ENCODE measurements around the gene ADGRV1.

ADGRV1 gene

DNA sequence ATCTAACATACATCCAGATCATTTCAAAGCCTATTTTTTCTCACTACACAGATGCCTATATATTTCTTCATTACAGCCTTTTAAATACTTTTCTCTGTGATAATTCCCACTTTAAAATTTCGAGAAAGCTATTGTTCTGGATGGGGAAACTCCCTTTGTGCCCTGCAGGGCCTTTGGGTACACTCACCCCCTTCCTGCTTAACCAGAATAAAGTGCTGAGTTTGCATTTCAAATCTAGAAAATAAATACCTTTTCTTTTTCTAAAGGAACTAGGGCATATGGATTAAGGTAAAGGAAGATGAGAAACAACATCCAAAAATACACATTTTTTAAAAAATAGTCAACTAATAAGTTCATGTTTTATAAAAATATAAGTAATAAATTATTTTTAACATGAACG is 323.9 kb downstream of the ADGRV1 start:
- TF ChIP-seq, protein P1, sequence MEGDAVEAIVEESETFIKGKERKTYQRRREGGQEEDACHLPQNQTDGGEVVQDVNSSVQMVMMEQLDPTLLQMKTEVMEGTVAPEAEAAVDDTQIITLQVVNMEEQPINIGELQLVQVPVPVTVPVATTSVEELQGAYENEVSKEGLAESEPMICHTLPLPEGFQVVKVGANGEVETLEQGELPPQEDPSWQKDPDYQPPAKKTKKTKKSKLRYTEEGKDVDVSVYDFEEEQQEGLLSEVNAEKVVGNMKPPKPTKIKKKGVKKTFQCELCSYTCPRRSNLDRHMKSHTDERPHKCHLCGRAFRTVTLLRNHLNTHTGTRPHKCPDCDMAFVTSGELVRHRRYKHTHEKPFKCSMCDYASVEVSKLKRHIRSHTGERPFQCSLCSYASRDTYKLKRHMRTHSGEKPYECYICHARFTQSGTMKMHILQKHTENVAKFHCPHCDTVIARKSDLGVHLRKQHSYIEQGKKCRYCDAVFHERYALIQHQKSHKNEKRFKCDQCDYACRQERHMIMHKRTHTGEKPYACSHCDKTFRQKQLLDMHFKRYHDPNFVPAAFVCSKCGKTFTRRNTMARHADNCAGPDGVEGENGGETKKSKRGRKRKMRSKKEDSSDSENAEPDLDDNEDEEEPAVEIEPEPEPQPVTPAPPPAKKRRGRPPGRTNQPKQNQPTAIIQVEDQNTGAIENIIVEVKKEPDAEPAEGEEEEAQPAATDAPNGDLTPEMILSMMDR (IDR thresholded peaks at IDR 0.05; ENCODE audit: borderline replicate concordance, control extremely low read depth, extremely low read depth, insufficient read depth, missing control alignments) = no peak
- no peak for DNase-seq (ENCODE audit: low spot score)
- in situ Hi-C loops (cut with MboI; ENCODE audit: low sequenced_read_pairs, unreplicated experiment) = no loop called here

DNA sequence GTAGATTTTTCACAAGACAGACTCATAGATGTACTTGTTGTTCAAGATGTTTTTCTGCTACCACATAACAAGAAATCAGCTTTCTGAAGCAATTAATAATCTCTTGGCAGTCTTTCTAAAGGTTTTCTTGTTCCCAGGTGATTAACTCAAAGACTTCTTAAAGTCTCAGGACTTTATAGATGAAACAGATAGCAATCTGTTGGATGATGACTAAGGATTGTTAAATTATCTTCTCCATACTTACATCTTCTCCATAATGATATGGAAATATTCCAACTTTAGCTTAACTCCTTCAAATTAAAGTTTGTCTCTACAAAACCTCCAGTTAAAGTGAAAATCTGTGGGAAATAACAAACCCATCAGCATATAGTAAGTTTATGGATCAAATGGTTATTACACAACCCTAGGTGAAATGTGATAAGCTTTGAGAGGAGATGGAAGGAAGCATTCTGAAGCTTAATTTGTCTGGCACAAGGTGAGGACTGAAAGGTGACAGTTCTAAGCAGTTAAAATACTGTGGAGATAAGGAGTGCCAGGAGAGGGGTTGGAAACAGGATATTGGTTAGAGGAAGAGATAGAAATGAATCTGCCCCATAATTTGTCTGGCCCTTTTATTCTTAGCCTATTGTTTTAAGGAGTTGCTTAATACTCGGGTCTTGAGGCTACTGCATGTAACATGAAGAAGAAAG is 326.7 kb downstream of the ADGRV1 start:
- in situ Hi-C loops (cut with MboI; ENCODE audit: low sequenced_read_pairs, unreplicated experiment) = no loop called here
- no peak for DNase-seq (ENCODE audit: low spot score)
- TF ChIP-seq, protein P1 (IDR thresholded peaks at IDR 0.05; ENCODE audit: borderline replicate concordance, control extremely low read depth, extremely low read depth, insufficient read depth, missing control alignments) = no peak

DNA sequence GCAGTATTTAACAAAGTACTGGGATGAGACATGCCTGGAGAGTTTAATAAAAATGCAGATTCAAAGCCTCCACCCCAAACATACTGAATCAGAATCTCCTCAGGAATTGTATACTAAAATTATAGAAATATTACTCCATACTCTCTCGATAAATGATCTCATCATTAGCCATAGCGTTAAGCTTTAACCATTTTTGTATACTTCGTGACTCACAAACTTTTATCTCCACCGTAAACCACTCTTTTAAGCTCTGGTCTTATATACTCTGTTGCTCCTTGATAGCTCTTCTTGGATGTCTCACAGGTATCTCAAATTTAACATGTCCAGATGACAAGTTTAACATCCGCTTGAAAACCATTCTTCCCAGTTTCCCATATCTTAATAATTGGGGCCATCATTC is 327.8 kb downstream of the ADGRV1 start:
- DNase-seq (ENCODE audit: low spot score) = no peak
- in situ Hi-C loops (cut with MboI; ENCODE audit: low sequenced_read_pairs, unreplicated experiment) = no loop called here
- TF ChIP-seq, protein P1 (IDR thresholded peaks at IDR 0.05; ENCODE audit: borderline replicate concordance, control extremely low read depth, extremely low read depth, insufficient read depth, missing control alignments) = no peak

DNA sequence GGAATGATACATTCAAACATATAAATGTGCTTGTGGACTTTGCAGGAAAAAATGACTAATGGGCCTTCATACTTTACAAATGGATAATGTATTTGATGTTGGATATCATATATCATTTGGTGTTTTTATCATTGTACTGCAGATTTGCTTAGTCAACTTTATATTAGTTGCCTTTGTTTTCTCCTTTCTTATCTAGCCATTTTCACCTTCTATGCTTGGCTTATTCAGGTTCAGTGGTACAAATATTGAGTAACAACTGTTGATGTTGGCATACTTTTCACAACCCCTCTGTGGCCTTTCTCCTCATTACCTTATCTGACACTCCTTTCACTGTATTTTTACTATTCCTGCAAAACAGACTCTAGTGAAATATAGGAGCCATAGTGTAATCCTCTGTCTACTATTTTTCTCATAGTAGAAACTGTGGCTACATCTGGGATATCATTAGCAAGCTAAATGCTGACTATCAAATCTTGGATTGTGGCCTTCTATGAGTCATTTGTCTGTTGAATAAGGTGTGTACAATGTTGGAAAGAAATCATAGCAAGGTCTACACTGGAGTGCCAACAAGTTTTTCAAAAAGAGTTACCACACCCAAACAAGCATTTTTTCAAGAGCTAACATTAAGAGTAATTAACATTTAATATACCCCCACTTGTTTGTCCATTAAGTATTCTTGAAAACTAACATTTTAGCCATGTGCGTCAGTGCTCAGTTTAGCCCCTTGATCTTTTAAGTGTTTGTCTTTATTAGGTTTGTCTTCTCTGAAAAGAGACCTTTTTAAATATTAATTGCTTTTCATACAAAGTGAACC is 330.1 kb downstream of the ADGRV1 start:
- DNase-seq (ENCODE audit: low spot score) = no peak
- TF ChIP-seq, protein P1 (IDR thresholded peaks at IDR 0.05; ENCODE audit: borderline replicate concordance, control extremely low read depth, extremely low read depth, insufficient read depth, missing control alignments) = no peak
- in situ Hi-C loops (cut with MboI; ENCODE audit: low sequenced_read_pairs, unreplicated experiment) = no loop called here

DNA sequence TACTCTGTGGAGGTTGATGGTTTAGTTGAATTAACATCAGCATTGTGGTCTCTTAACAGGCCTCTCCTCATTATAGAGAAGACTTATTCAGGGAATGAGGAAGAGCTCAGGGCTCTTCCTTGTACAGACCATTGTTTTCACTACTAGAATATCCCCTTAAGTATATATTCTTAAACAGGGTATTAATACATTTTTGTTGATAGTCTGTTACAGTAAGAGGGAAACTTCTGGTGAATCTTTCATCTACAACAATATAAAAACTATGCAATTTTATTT is 330.7 kb downstream of the ADGRV1 start:
- TF ChIP-seq, protein P1 (IDR thresholded peaks at IDR 0.05; ENCODE audit: borderline replicate concordance, control extremely low read depth, extremely low read depth, insufficient read depth, missing control alignments) = no peak
- in situ Hi-C loops (cut with MboI; ENCODE audit: low sequenced_read_pairs, unreplicated experiment) = no loop called here
- no peak for DNase-seq (ENCODE audit: low spot score)

DNA sequence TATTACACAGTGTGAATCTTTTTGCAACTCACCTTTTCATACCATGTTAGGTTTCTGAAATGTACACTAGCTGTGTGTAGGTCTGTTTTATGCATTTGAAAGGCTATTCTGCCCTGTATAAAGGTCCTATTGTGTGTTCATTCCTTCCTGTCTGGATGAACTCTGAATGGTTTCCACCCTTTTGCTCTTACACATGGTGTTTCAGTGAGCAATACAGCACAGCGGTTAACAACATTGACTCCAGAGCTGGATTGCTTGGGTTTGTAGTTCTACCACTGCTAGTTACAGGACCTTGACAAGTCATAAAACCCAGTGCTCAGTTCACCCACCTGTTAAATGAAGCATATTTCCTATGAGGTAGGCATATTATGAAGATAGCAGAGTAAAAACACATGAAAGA is 331.6 kb downstream of the ADGRV1 start:
- no peak for DNase-seq (ENCODE audit: low spot score)
- TF ChIP-seq, protein P1 (IDR thresholded peaks at IDR 0.05; ENCODE audit: borderline replicate concordance, control extremely low read depth, extremely low read depth, insufficient read depth, missing control alignments) = no peak
- in situ Hi-C loops (cut with MboI; ENCODE audit: low sequenced_read_pairs, unreplicated experiment) = no loop called here

Measured in GM13976 (cell line).